ENCODE measurements around the gene MZF1. TPM values are rescaled to one million over a fixed set of nuclear protein-coding genes. Genes with fewer than 3 reads are reported as not detected.
A peak's percentile ranks its signal among the peaks of the same experiment; 100 is the strongest.

Gene MZF1
- total and polyA plus RNA-seq, 9 of the 15 experiments (the other 6 are each of a cell fraction or from before 2014, with no cell fraction given): 0.31 to 29.3 (median 11.5) TPM

DNA sequence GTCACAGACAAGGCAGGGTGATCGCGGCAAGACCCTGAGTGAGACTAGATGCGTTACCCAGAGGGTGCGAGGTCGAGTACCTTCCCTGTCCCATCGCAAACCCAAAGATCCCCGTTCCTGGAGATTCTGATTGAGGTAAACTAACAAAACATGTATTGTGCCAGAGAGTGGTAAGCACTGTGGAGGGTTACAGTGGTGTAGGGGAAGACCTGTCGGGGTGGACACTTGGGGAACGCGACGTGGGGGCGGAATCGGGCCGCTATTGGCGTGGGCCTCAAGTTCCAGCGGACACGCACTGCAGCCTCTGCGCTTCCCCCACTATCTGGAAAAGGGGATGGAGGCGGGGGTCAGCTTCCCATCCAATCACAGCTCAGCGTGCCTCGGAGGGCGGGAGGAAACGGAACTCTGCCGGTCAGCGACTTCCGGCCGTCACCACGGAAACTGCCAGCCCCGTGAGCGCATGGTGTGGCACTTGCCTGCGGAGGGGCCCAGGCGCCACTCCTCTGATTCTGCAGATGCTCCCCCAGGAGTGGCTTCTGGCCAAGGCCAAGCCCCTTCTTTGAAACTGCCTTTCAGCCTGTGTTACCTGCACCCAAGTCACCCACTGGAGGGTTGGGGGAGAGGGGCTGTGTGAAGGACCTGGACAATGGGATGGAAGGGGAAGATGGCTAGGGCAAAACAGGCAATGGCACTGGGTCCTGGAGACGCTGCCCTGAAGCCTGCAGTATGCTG is 13.7 kb downstream of the MZF1 start (continued):
- TF ChIP-seq ZBTB7A (IDR thresholded peaks at IDR 0.05; ENCODE audit: borderline replicate concordance, control insufficient read depth, low read depth, low read length) (peak; percentile 50; the same call in 1 of the 2 replicates), NR2C2 (CRISPR knock-in tag; IDR thresholded peaks at IDR 0.05) (peak; percentile 69), NR2C2 (tag; IDR thresholded peaks at IDR 0.05) (peak; percentile 88), ZNF239 (CRISPR knock-in tag; IDR thresholded peaks at IDR 0.05) (no peak), ZBED1 (IDR thresholded peaks at IDR 0.05) (no peak; the same call in 1 of the 2 replicates), PRMT5 (CRISPR knock-in tag; IDR thresholded peaks at IDR 0.05) (no peak), KLF13 (tag; IDR thresholded peaks at IDR 0.05; ENCODE audit: borderline replicate concordance, low read depth) (peak; percentile 62; the same call in 1 of the 2 replicates), DPF2 (IDR thresholded peaks at IDR 0.05) (no peak; the same call in none of the 2 replicates), TSC22D4 (tag; IDR thresholded peaks at IDR 0.05) (no peak), EGR1 (conservative IDR thresholded peaks at IDR 0.05) (peak; percentile 90), SUPT5H (IDR thresholded peaks at IDR 0.05) (peak; percentile 93), POLR2H (tag; IDR thresholded peaks at IDR 0.05; ENCODE audit: low read depth) (peak; percentile 91), NCOA6 (IDR thresholded peaks at IDR 0.05) (no peak), ZNF212 (CRISPR knock-in tag; IDR thresholded peaks at IDR 0.05) (no peak), SIN3B (IDR thresholded peaks at IDR 0.05; ENCODE audit: low read depth) (peak; percentile 41; the same call in 1 of the 2 replicates), DMBX1 (CRISPR knock-in tag; IDR thresholded peaks at IDR 0.05; ENCODE audit: borderline replicate concordance) (0 out of 2 replicates have a peak, but pooled peaks have one; percentile 15), PRPF4 (IDR thresholded peaks at IDR 0.05; ENCODE audit: insufficient read depth, low read depth, low read length, poor library complexity, severe bottlenecking) (no peak), NCOA4 (IDR thresholded peaks at IDR 0.05; ENCODE audit: partially characterized antibody) (no peak), ZBTB12 (CRISPR knock-in tag; IDR thresholded peaks at IDR 0.05) (no peak), NR4A1 (CRISPR knock-in tag; IDR thresholded peaks at IDR 0.05) (no peak), NR4A1 (tag; IDR thresholded peaks at IDR 0.05) (peak; percentile 81; the same call in 1 of the 2 replicates)
- TF ChIP-seq, protein P1, sequence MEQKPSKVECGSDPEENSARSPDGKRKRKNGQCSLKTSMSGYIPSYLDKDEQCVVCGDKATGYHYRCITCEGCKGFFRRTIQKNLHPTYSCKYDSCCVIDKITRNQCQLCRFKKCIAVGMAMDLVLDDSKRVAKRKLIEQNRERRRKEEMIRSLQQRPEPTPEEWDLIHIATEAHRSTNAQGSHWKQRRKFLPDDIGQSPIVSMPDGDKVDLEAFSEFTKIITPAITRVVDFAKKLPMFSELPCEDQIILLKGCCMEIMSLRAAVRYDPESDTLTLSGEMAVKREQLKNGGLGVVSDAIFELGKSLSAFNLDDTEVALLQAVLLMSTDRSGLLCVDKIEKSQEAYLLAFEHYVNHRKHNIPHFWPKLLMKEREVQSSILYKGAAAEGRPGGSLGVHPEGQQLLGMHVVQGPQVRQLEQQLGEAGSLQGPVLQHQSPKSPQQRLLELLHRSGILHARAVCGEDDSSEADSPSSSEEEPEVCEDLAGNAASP (IDR thresholded peaks at IDR 0.05): no peak
- TF ChIP-seq, protein P2, sequence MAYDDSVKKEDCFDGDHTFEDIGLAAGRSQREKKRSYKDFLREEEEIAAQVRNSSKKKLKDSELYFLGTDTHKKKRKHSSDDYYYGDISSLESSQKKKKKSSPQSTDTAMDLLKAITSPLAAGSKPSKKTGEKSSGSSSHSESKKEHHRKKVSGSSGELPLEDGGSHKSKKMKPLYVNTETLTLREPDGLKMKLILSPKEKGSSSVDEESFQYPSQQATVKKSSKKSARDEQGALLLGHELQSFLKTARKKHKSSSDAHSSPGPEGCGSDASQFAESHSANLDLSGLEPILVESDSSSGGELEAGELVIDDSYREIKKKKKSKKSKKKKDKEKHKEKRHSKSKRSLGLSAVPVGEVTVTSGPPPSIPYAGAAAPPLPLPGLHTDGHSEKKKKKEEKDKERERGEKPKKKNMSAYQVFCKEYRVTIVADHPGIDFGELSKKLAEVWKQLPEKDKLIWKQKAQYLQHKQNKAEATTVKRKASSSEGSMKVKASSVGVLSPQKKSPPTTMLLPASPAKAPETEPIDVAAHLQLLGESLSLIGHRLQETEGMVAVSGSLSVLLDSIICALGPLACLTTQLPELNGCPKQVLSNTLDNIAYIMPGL (CRISPR knock-in tag; IDR thresholded peaks at IDR 0.05): no peak
- TF ChIP-seq, protein P3, sequence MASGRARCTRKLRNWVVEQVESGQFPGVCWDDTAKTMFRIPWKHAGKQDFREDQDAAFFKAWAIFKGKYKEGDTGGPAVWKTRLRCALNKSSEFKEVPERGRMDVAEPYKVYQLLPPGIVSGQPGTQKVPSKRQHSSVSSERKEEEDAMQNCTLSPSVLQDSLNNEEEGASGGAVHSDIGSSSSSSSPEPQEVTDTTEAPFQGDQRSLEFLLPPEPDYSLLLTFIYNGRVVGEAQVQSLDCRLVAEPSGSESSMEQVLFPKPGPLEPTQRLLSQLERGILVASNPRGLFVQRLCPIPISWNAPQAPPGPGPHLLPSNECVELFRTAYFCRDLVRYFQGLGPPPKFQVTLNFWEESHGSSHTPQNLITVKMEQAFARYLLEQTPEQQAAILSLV (tag; IDR thresholded peaks at IDR 0.05): no peak

All from K562 (cell line).